Smooth muscle cell (in vitro differentiated cells): ENCODE measurements around the gene IRX5. TPM values are rescaled to one million over a fixed set of nuclear protein-coding genes. Genes with fewer than 3 reads are reported as not detected.
A peak's percentile ranks its signal among the peaks of the same experiment; 100 is the strongest.

Source experiments
- DNase-seq: peaks from one replicate; lab custom pipeline; 2025; ENCODE audit not compliant: unreplicated experiment; lab: John Stamatoyannopoulos, UW
- H2AFZ ChIP-seq: fragments of 200-600 bp; sonication (generic); 2 replicates; pipeline ENCODE4 v1.6.0; 2016; ENCODE audit warnings: antibody characterized with exemption, low read depth, mild to moderate bottlenecking
- H3F3A ChIP-seq: fragments of 200-600 bp; sonication (generic); 2 replicates; pipeline ENCODE4 v1.6.0; 2017; ENCODE audit warnings: antibody characterized with exemption, low read depth
- H3K27ac ChIP-seq: fragments of 200-600 bp; sonication (generic); 2 replicates; pipeline ENCODE4 v1.5.1; 2016; ENCODE audit warnings: low read depth, mild to moderate bottlenecking
- H3K27me3 ChIP-seq: fragments of 200-600 bp; sonication (generic); 2 replicates; pipeline ENCODE4 v1.6.1; 2016; ENCODE audit warnings: low read depth, mild to moderate bottlenecking
- H3K36me3 ChIP-seq: fragments of 200-600 bp; sonication (generic); 2 replicates; pipeline ENCODE4 v1.5.1; 2016; ENCODE audit warnings: low read depth
- H3K4me1 ChIP-seq: fragments of 200-600 bp; sonication (generic); 2 replicates; pipeline ENCODE4 v1.5.1; 2016; ENCODE audit warnings: low read depth
- H3K4me2 ChIP-seq: fragments of 200-600 bp; sonication (generic); 2 replicates; pipeline ENCODE4 v1.6.0; 2016; ENCODE audit warnings: mild to moderate bottlenecking
- H3K4me3 ChIP-seq: fragments of 200-600 bp; sonication (generic); 2 replicates; pipeline ENCODE4 v1.5.1; 2016; ENCODE audit warnings: mild to moderate bottlenecking
- H3K79me2 ChIP-seq: fragments of 200-600 bp; sonication (generic); 2 replicates; pipeline ENCODE4 v1.6.0; 2016; ENCODE audit warnings: low read depth, mild to moderate bottlenecking
- H3K9ac ChIP-seq: fragments of 200-600 bp; sonication (generic); 2 replicates; pipeline ENCODE4 v1.6.0; 2016; ENCODE audit warnings: low read depth
- H3K9me3 ChIP-seq: fragments of 200-600 bp; sonication (generic); replicated peaks from 2 replicates; pipeline ENCODE4 v1.5.1; 2016; ENCODE audit warnings: low read depth
- H4K20me1 ChIP-seq: fragments of 200-600 bp; sonication (generic); 2 replicates; pipeline ENCODE4 v1.6.0; 2016; ENCODE audit warnings: low read depth
- WGBS: methylation state at CpG from one replicate; pipeline ENCODE4 v1.1.7; 2016; ENCODE audit warnings: low lambda C conversion rate; 5-methylcytosine and 5-hydroxymethylcytosine counted together
- polyA plus RNA-seq: library from polyadenylated mRNA; unstranded; fragments of >200 nt; fragmentation: Nextera tagmentation; extraction: Ambion mirVana; gene quantifications from 2 replicates; pipeline ENCODE4 v1.2.1, GENCODE V29; 2016
- total RNA-seq: library from RNA; depleted of rRNA; stranded (reverse); fragments of >200 nt; gene quantifications from 2 replicates; pipeline ENCODE4 v1.2.3, GENCODE V29; 2014
- TF ChIP-seq, protein P1 (sequence below): fragments of 200-600 bp; sonication (generic); IDR thresholded peaks from 2 replicates; pipeline ENCODE4 v1.5.1; 2017; ENCODE audit warnings: borderline replicate concordance, mild to moderate bottlenecking, antibody characterized with exemption; ENCODE audit not compliant: insufficient read depth, poor library complexity, severe bottlenecking

The IRX5 gene
- total and polyA plus RNA-seq, 2 experiments from 2014 or later: 1.5 to 2.7 TPM

GRCh38 chr16:54931120-54932014, 702 bp downstream of the IRX5 start:
- no peak overlapping the region for H3K9ac ChIP-seq
- no peak for DNase-seq
- H3K27me3 ChIP-seq: peaks cover 55% of the 10 kb centered on the region
- H3K27ac ChIP-seq: no peak overlapping the region
- peaks cover 54% of the 10 kb centered on the region for H4K20me1 ChIP-seq
- peaks cover 44% of the 10 kb centered on the region for H3K4me1 ChIP-seq
- TF ChIP-seq, protein P1, sequence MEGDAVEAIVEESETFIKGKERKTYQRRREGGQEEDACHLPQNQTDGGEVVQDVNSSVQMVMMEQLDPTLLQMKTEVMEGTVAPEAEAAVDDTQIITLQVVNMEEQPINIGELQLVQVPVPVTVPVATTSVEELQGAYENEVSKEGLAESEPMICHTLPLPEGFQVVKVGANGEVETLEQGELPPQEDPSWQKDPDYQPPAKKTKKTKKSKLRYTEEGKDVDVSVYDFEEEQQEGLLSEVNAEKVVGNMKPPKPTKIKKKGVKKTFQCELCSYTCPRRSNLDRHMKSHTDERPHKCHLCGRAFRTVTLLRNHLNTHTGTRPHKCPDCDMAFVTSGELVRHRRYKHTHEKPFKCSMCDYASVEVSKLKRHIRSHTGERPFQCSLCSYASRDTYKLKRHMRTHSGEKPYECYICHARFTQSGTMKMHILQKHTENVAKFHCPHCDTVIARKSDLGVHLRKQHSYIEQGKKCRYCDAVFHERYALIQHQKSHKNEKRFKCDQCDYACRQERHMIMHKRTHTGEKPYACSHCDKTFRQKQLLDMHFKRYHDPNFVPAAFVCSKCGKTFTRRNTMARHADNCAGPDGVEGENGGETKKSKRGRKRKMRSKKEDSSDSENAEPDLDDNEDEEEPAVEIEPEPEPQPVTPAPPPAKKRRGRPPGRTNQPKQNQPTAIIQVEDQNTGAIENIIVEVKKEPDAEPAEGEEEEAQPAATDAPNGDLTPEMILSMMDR: no peak
- H3K79me2 ChIP-seq: no peaks in the 10 kb centered on the region
- H3F3A ChIP-seq: no peaks in the 10 kb centered on the region
- H3K4me2 ChIP-seq: peak overlapping the region; percentile 94
- peak overlapping the region; percentile 58 for H3K4me3 ChIP-seq
- peak overlapping the region; percentile 78 for H2AFZ ChIP-seq
- no peaks in the 10 kb centered on the region for H3K36me3 ChIP-seq
- 3% methylated on average over 62 of the region's 91 CpGs for WGBS
- no peaks in the 10 kb centered on the region for H3K9me3 ChIP-seq

DNA sequence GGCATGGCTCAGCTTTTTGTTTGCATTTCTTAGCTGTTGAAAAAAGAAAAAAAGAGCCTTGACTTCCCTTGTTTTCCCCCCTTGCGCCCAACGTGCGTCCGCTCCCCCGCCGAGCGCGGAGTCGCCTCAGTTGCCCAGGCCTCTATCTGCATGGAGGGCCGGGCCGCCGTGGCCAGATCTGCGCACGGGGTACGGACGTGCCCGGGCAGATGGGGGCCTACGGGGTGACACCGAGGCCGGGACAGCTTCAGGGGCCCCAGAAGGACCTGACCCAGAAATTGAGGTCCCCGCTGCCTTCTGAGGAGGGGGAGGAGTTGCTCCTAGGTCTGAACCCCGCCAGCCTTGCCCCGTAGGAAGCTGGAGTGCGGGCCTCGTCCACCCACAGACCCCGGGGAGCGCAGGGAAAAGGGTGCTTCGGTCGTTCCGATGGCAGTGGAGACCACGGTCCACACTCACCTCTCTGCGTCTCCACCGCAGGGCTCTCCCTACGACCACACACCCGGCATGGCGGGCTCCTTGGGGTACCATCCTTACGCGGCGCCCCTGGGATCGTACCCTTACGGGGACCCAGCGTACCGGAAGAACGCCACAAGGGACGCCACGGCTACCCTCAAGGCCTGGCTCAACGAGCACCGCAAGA, 1.5 kb downstream of the IRX5 start:
- 5% methylated on average over 48 of the region's 48 CpGs for WGBS
- TF ChIP-seq, protein P1: no peak

GRCh38 chr16:54932737-54933254, 2.1 kb downstream of the IRX5 start:
- no peak overlapping the region for H3K27ac ChIP-seq
- TF ChIP-seq, protein P1: no peak
- no peaks in the 10 kb centered on the region for H3F3A ChIP-seq
- 4% methylated on average over 35 of the region's 52 CpGs for WGBS
- no peak for DNase-seq
- no peaks in the 10 kb centered on the region for H3K79me2 ChIP-seq
- no peaks in the 10 kb centered on the region for H3K9me3 ChIP-seq
- no peak overlapping the region for H2AFZ ChIP-seq
- peaks cover 66% of the 10 kb centered on the region for H3K27me3 ChIP-seq
- peak overlapping the region; percentile 94 for H3K4me2 ChIP-seq
- peaks cover 56% of the 10 kb centered on the region for H4K20me1 ChIP-seq
- no peaks in the 10 kb centered on the region for H3K36me3 ChIP-seq
- H3K4me3 ChIP-seq: peak overlapping the region; percentile 58
- H3K9ac ChIP-seq: no peak overlapping the region
- peaks cover 46% of the 10 kb centered on the region for H3K4me1 ChIP-seq

More for the DNA sequence above, 1.5 kb downstream of the IRX5 start:
- H4K20me1 ChIP-seq: peaks cover 53% of the 10 kb centered on the region
- H3K36me3 ChIP-seq: no peaks in the 10 kb centered on the region
- H3F3A ChIP-seq: no peaks in the 10 kb centered on the region
- no peak for DNase-seq
- no peak overlapping the region for H3K9ac ChIP-seq
- no peak overlapping the region for H2AFZ ChIP-seq
- no peaks in the 10 kb centered on the region for H3K79me2 ChIP-seq
- H3K4me2 ChIP-seq: peak overlapping the region; percentile 94
- H3K4me3 ChIP-seq: peak overlapping the region; percentile 58
- H3K27ac ChIP-seq: no peak overlapping the region
- H3K4me1 ChIP-seq: peaks cover 45% of the 10 kb centered on the region
- no peaks in the 10 kb centered on the region for H3K9me3 ChIP-seq
- peaks cover 61% of the 10 kb centered on the region for H3K27me3 ChIP-seq
